Right hindlimb (tissue), 1 donor: ENCODE data around the gene MAGEL2.

Experiments
- DNase-seq: peaks from one replicate; pipeline ENCODE4 v3.0.0-alpha.2; 2018

Gene MAGEL2

GRCh38 chr15:23647421-23648370 lies at the start of gene MAGEL2:
TSS of gene MAGEL2 (minus strand) at chr15:23647867. CDS start at chr15:23647742, 125 bp downstream.
- DNase-seq, result peak; percentile 87

- DNase-seq, result no peak
These were observed 47.6 kb upstream of the MAGEL2 start for GRCh38 chr15:23695282-23695681.

- DNase-seq, result no peak
These were observed 46.9 kb upstream of the MAGEL2 start for GRCh38 chr15:23694592-23694991.

GRCh38 chr15:23690450-23690852 lies 42.8 kb upstream of the MAGEL2 start:
- peak; percentile 95 for DNase-seq

- no peak for DNase-seq
These were observed 42.3 kb upstream of the MAGEL2 start for GRCh38 chr15:23690015-23690414.

- DNase-seq, result peak; percentile 82
These were observed 39.4 kb upstream of the MAGEL2 start, which contains the start of gene NDN for GRCh38 chr15:23687143-23687470. TSS of gene NDN (minus strand) at chr15:23687305. CDS start at chr15:23687217, 88 bp downstream.

- DNase-seq, result no peak
These were observed 38.9 kb upstream of the MAGEL2 start for GRCh38 chr15:23686466-23687142.

- no peak for DNase-seq
These were observed 23.8 kb upstream of the MAGEL2 start for GRCh38 chr15:23671481-23671880.

GRCh38 chr15:23670970-23671369 lies 23.3 kb upstream of the MAGEL2 start:
- DNase-seq, result no peak

- DNase-seq, result no peak
These were observed 15.6 kb upstream of the MAGEL2 start for GRCh38 chr15:23663232-23663631.

GRCh38 chr15:23648920-23649515 lies 1.4 kb upstream of the MAGEL2 start:
- peak; percentile 44 for DNase-seq

GRCh38 chr15:23647001-23647295 lies 719 bp downstream of the MAGEL2 start:
- no peak for DNase-seq

GRCh38 chr15:23646165-23647000 lies 1.3 kb downstream of the MAGEL2 start:
- no peak for DNase-seq

- peak; percentile 35 for DNase-seq
These were observed 2.1 kb downstream of the MAGEL2 start for GRCh38 chr15:23645371-23646164.

- DNase-seq, result no peak
These were observed 2.8 kb downstream of the MAGEL2 start for GRCh38 chr15:23644829-23645228.

- DNase-seq, result peak; percentile 77
These were observed 5.1 kb downstream of the MAGEL2 start for GRCh38 chr15:23642413-23643044.

- no peak for DNase-seq
These were observed 13.5 kb downstream of the MAGEL2 start for GRCh38 chr15:23634181-23634580.

- no peak for DNase-seq
These were observed 18.3 kb downstream of the MAGEL2 start for GRCh38 chr15:23629234-23629805.

- DNase-seq, result no peak
These were observed 18.9 kb downstream of the MAGEL2 start for GRCh38 chr15:23628612-23629233.

- DNase-seq, result no peak
These were observed 31.1 kb downstream of the MAGEL2 start for GRCh38 chr15:23616536-23616935.

- no peak for DNase-seq
These were observed 41.4 kb downstream of the MAGEL2 start for GRCh38 chr15:23606226-23606625.
